Measurements from ENCODE around the gene ACTRT1. TPM values are rescaled to one million over a fixed set of nuclear protein-coding genes. Genes with fewer than 3 reads are reported as not detected.

The ACTRT1 gene
- total and polyA plus RNA-seq, 5 donors from 2014 or later: not detected

GRCh38 chrX:128012015-128012414, 40.2 kb downstream of the ACTRT1 start:
- Mint-ChIP-seq H3K36me3 (no peaks in the 10 kb centered on the region), H3K27ac (no peak overlapping the region), H3K4me1 (no peaks in the 10 kb centered on the region), H3K4me3 (no peak overlapping the region), H3K27me3 (no peaks in the 10 kb centered on the region), H3K9me3 (peaks cover 0 to 17% (median 4%) of the 10 kb centered on the region in 7 donors)
- Histone ChIP-seq H3K27me3 (ENCODE audit: control insufficient read depth, insufficient read depth, low read length) (no peaks in the 10 kb centered on the region), H3K27ac (ENCODE audit: insufficient read depth, low read length, poor library complexity, severe bottlenecking) (no peak overlapping the region), H3K36me3 (ENCODE audit: control insufficient read depth, insufficient read depth, low read length) (no peaks in the 10 kb centered on the region), H3K4me3 (ENCODE audit: low read depth, low read length) (no peak overlapping the region), H3K9me3 (ENCODE audit: control insufficient read depth in 2 of 2, low read length in 2 of 2) (no peaks in the 10 kb centered on the region), H3K4me1 (ENCODE audit: control insufficient read depth, insufficient read depth, low read length, poor library complexity, severe bottlenecking) (no peaks in the 10 kb centered on the region)
- ATAC-seq (ENCODE audit: low read depth in 2 of 2) (no peak), DNase-seq (no peak)

GRCh38 chrX:128007882-128008281, 44.3 kb downstream of the ACTRT1 start:
- Histone ChIP-seq H3K9me3 (ENCODE audit: control insufficient read depth in 2 of 2, low read length in 2 of 2) (no peaks in the 10 kb centered on the region), H3K4me3 (ENCODE audit: low read depth, low read length) (no peak overlapping the region), H3K4me1 (ENCODE audit: control insufficient read depth, insufficient read depth, low read length, poor library complexity, severe bottlenecking) (no peaks in the 10 kb centered on the region), H3K27me3 (ENCODE audit: control insufficient read depth, insufficient read depth, low read length) (no peaks in the 10 kb centered on the region), H3K27ac (ENCODE audit: insufficient read depth, low read length, poor library complexity, severe bottlenecking) (no peak overlapping the region), H3K36me3 (ENCODE audit: control insufficient read depth, insufficient read depth, low read length) (no peaks in the 10 kb centered on the region)
- no peak for ATAC-seq (ENCODE audit: low read depth in 2 of 2)
- H3K36me3 Mint-ChIP-seq: no peaks in the 10 kb centered on the region
- H3K27me3 Mint-ChIP-seq: no peaks in the 10 kb centered on the region
- peaks cover 0 to 9% (median 3%) of the 10 kb centered on the region in 7 donors for H3K9me3 Mint-ChIP-seq
- H3K4me3 Mint-ChIP-seq: no peak overlapping the region
- no peaks in the 10 kb centered on the region for H3K4me1 Mint-ChIP-seq
- no peak for DNase-seq
- no peak overlapping the region for H3K27ac Mint-ChIP-seq
